GM12878 (cell line): ENCODE results near the gene RHEBL1. TPM values are rescaled to one million over a fixed set of nuclear protein-coding genes. Genes with fewer than 3 reads are reported as not detected.

Source experiments
- BHLHE40 ChIP-seq, 2 experiments: fragments of 450-650 bp in 1 of 2; IDR thresholded peaks; 2 replicates each; pipeline ENCODE4 v1.6.1; 2011 to 2017; ENCODE audit warnings: low read depth in 2 of 2, borderline replicate concordance in 1 of 2, improper control_type of control experiment in 1 of 2, low read length in 1 of 2, mild to moderate bottlenecking in 1 of 2
- CHD2 ChIP-seq: IDR thresholded peaks from 2 replicates; pipeline ENCODE4 v1.6.1; 2011; ENCODE audit warnings: low read depth, low read length, improper control_type of control experiment, borderline replicate concordance
- EED ChIP-seq: sonication (generic); IDR thresholded peaks from 2 replicates; pipeline ENCODE4 v1.6.1; 2016; ENCODE audit warnings: antibody characterized with exemption, low read depth
- ESRRA ChIP-seq: IDR thresholded peaks from 2 replicates; pipeline ENCODE4 v1.6.1; 2012; ENCODE audit warnings: mild to moderate bottlenecking, low read length, improper control_type of control experiment
- FOS ChIP-seq: IDR thresholded peaks from 3 replicates; pipeline ENCODE4 v1.6.1; 2011; ENCODE audit warnings: borderline replicate concordance; ENCODE audit not compliant: insufficient read length; ENCODE audit errors: extremely low read depth
- IKZF2 ChIP-seq, 2 experiments: fragments of 450-650 bp; IDR thresholded peaks; 2 replicates each; pipeline ENCODE4 v1.6.1; 2017; ENCODE audit warnings: mild to moderate bottlenecking in 2 of 2, moderate library complexity in 2 of 2
- MEF2B ChIP-seq: fragments of 450-650 bp; IDR thresholded peaks from 2 replicates; pipeline ENCODE4 v1.6.1; 2018; ENCODE audit warnings: mild to moderate bottlenecking, moderate library complexity; ENCODE audit not compliant: partially characterized antibody, poor library complexity, severe bottlenecking
- NBN ChIP-seq: fragments of 450-650 bp; IDR thresholded peaks from 2 replicates; pipeline ENCODE4 v1.6.1; 2016
- NFIC ChIP-seq: IDR thresholded peaks from 2 replicates; pipeline ENCODE4 v1.6.1; 2012; ENCODE audit warnings: low read depth, mild to moderate bottlenecking, inconsistent platforms, low read length, moderate library complexity
- NR2F1 ChIP-seq: fragments of 450-650 bp; conservative IDR thresholded peaks from 2 replicates; pipeline ENCODE4 v1.6.1; 2017; ENCODE audit warnings: mild to moderate bottlenecking
- POU2F2 ChIP-seq: IDR thresholded peaks from 3 replicates; pipeline ENCODE4 v1.6.1; 2011; ENCODE audit warnings: low read depth, mild to moderate bottlenecking, low read length, borderline replicate concordance
- RAD21 ChIP-seq: IDR thresholded peaks from 2 replicates; pipeline ENCODE4 v1.6.1; 2011; ENCODE audit warnings: mild to moderate bottlenecking, low read depth, low read length, moderate library complexity; ENCODE audit not compliant: insufficient read depth
- RCOR1 ChIP-seq: conservative IDR thresholded peaks from 2 replicates; pipeline ENCODE4 v1.6.1; 2012; ENCODE audit warnings: low read depth, low read length, improper control_type of control experiment
- SIX5 ChIP-seq: IDR thresholded peaks from 2 replicates; pipeline ENCODE4 v1.6.1; 2011; ENCODE audit warnings: mild to moderate bottlenecking, low read depth, low read length, moderate library complexity; ENCODE audit not compliant: severe bottlenecking
- SUPT20H ChIP-seq: IDR thresholded peaks from 2 replicates; pipeline ENCODE4 v1.6.1; 2011; ENCODE audit warnings: low read depth, mild to moderate bottlenecking, low read length, moderate library complexity, borderline replicate concordance; ENCODE audit not compliant: control insufficient read depth
- SUZ12 ChIP-seq: fragments of 200-600 bp; sonication (generic); IDR thresholded peaks from one replicate; pipeline ENCODE4 v1.6.1; 2018; ENCODE audit warnings: antibody characterized with exemption, mild to moderate bottlenecking; ENCODE audit not compliant: unreplicated experiment
- TAF1 ChIP-seq: IDR thresholded peaks from 2 replicates; pipeline ENCODE4 v1.6.1; 2011; ENCODE audit warnings: mild to moderate bottlenecking, low read depth, low read length, borderline replicate concordance
- ZNF384 ChIP-seq: IDR thresholded peaks from 2 replicates; pipeline ENCODE4 v1.6.1; 2012; ENCODE audit warnings: low read depth, mild to moderate bottlenecking, low read length, improper control_type of control experiment, borderline replicate concordance
- polyA plus RNA-seq, 11 experiments: library from polyadenylated mRNA; depleted of rRNA in 4 of 11; unstranded in 6 of 11; stranded (reverse) in 5 of 11; fragments of >200 nt; fragmentation: Nextera tagmentation in 4 of 11; fragmentation: Illumina TruSeq in 1 of 11; extraction: Ambion mirVana in 4 of 11; extraction: Trizol in 1 of 11; gene quantifications; 1 replicate in 1 of 11; 2 replicates in 10 of 11; pipeline versions ENCODE4 v1.2.1 to v1.2.3, GENCODE V29; 2011 to 2016; ENCODE audit warnings: inconsistent platforms in 2 of 11, missing spikeins in 2 of 11, low read depth in 1 of 11
- total RNA-seq, 4 experiments: library from RNA; depleted of rRNA in 3 of 4; stranded (reverse); fragments of >200 nt in 3 of 4; fragmentation: Illumina TruSeq in 1 of 4; extraction: Trizol in 1 of 4; gene quantifications; 2 replicates each; pipeline versions ENCODE4 v1.2.1 to v1.2.3, GENCODE V29; 2013 to 2021
- TF ChIP-seq, protein P1 (sequence below): fragments of 450-650 bp; formaldehyde crosslinking; IDR thresholded peaks from 2 replicates; pipeline ENCODE4 v1.4.0; 2022; ENCODE audit warnings: mild to moderate bottlenecking, moderate library complexity
- TF ChIP-seq, protein P2 (sequence below): fragments of 450-650 bp; IDR thresholded peaks from 2 replicates; pipeline ENCODE4 v1.6.1; 2018; ENCODE audit warnings: borderline replicate concordance, mild to moderate bottlenecking; ENCODE audit not compliant: partially characterized antibody

The RHEBL1 gene
- total and polyA plus RNA-seq, 10 of the 15 experiments (the other 5 are each of a cell fraction or from before 2014, with no cell fraction given) = 5.9 to 18.7 (median 12.0) TPM

DNA sequence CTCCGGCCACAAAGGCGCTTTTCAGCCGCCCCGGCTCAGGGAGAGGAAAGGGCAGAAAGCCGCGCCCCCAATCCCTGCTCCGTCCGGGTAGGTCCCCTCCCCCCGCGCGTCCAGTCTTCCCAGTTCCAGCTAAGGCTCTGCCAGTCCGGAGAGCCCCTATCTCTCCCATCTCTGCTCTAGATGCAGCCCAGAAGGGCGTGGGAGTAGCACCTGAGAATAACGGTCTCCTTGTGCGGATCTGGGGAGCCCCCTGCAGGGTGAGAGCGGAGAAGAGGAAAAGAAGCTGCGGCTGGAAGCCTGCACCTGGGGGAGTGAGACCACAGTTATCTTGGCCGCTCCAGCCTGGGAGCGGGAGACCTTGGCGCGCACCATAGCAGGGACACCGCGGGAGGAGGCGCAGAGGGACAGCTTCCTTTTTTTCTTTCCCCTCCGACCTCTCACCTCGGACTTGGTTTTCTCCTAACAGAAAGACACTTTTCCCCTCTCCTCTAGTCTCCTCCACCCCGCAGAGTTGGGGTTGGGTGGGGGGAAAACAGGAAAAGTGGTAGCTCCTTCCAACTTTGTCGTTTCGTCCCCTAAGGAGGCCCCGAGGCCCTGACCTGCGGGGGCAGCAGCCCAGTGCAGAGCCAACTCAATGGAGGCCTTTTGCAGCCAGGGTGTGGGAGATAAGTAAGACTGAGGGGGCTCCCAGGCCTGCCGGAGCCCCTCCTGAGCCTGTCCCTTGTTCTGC lies 22.5 kb upstream of the RHEBL1 start (continued):
- TF ChIP-seq, protein P1, sequence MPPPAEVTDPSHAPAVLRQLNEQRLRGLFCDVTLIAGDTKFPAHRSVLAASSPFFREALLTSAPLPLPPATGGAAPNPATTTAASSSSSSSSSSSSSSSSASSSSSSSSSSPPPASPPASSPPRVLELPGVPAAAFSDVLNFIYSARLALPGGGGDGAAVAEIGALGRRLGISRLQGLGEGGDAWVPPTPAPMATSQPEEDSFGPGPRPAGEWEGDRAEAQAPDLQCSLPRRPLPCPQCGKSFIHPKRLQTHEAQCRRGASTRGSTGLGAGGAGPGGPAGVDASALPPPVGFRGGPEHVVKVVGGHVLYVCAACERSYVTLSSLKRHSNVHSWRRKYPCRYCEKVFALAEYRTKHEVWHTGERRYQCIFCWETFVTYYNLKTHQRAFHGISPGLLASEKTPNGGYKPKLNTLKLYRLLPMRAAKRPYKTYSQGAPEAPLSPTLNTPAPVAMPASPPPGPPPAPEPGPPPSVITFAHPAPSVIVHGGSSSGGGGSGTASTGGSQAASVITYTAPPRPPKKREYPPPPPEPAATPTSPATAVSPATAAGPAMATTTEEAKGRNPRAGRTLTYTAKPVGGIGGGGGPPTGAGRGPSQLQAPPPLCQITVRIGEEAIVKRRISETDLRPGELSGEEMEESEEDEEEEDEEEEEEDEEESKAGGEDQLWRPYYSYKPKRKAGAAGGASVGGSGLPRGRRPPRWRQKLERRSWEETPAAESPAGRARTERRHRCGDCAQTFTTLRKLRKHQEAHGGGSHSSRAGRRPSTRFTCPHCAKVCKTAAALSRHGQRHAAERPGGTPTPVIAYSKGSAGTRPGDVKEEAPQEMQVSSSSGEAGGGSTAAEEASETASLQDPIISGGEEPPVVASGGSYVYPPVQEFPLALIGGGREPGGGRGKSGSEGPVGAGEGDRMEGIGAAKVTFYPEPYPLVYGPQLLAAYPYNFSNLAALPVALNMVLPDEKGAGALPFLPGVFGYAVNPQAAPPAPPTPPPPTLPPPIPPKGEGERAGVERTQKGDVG (CRISPR knock-in tag) = no peak
- TF ChIP-seq EED = no peak; the same call in 1 of the 2 replicates
- TF ChIP-seq RCOR1 = no peak
- no peak for TF ChIP-seq ZNF384
- no peak for TF ChIP-seq NBN
- TF ChIP-seq NFIC = no peak
- TF ChIP-seq, protein P2, sequence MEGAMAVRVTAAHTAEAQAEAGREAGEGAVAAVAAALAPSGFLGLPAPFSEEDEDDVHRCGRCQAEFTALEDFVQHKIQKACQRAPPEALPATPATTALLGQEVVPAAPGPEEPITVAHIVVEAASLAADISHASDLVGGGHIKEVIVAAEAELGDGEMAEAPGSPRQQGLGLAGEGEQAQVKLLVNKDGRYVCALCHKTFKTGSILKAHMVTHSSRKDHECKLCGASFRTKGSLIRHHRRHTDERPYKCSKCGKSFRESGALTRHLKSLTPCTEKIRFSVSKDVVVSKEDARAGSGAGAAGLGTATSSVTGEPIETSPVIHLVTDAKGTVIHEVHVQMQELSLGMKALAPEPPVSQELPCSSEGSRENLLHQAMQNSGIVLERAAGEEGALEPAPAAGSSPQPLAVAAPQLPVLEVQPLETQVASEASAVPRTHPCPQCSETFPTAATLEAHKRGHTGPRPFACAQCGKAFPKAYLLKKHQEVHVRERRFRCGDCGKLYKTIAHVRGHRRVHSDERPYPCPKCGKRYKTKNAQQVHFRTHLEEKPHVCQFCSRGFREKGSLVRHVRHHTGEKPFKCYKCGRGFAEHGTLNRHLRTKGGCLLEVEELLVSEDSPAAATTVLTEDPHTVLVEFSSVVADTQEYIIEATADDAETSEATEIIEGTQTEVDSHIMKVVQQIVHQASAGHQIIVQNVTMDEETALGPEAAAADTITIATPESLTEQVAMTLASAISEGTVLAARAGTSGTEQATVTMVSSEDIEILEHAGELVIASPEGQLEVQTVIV = no peak
- TF ChIP-seq TAF1 = no peak
- TF ChIP-seq MEF2B = no peak
- no peak for TF ChIP-seq SIX5
- no peak for TF ChIP-seq ESRRA
- TF ChIP-seq SUPT20H = no peak
- peak; percentile 74 for TF ChIP-seq RAD21
- TF ChIP-seq CHD2 = no peak
- peak in 1 of 2 experiments; percentile 32; a peak in 1 of 4 replicates for TF ChIP-seq IKZF2 (IDR thresholded peaks at IDR 0.05)
- 0 out of 2 replicates have a peak, but pooled peaks have one; percentile 20 for TF ChIP-seq NR2F1
- no peak; a peak in 1 of 4 replicates for TF ChIP-seq BHLHE40 (IDR thresholded peaks at IDR 0.05; ENCODE audit: borderline replicate concordance in 1 of 2, low read depth in 2 of 2, low read length in 1 of 2)
- TF ChIP-seq FOS = no peak
- TF ChIP-seq SUZ12 = no peak
- TF ChIP-seq POU2F2 = no peak
